Measurements from ENCODE around the gene AWAT2. TPM values are rescaled to one million over a fixed set of nuclear protein-coding genes. Genes with fewer than 3 reads are reported as not detected.

AWAT2 gene
- total and polyA plus RNA-seq, 2 donors (not counting 1 experiment from before 2014, with no cell fraction given), result not detected

DNA sequence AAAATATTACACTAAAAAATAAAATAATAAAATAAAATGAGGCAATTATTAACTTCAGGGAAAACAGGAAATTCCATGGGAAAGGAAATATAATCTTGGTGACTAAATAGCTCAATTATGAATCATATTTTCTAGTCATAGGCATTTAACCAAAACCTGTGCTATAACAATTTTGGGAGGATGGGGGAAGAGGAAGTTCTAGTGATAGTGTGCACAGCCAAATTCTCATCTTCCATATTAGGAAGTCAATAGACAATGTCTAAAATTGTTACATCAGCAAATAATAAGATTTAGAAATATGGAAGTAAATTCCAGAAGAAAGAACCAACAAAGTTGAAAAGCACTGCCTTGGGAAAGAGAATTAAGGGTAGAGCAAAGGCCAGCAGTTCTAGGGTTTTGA, 2.8 kb downstream of the AWAT2 start:
- no peaks in the 10 kb centered on the region for H3K79me2 ChIP-seq (ENCODE audit: control insufficient read depth, insufficient read depth, low read length)
- no peak for TF ChIP-seq EZH2 (IDR thresholded peaks at IDR 0.05; ENCODE audit: borderline replicate concordance, insufficient read depth, low read depth, low read length, poor library complexity, severe bottlenecking)
- no peaks in the 10 kb centered on the region for H3K27me3 ChIP-seq (replicated peaks in 1 of 4; ENCODE audit: control extremely low read depth in 1 of 4, control insufficient read depth in 3 of 4, insufficient read depth in 4 of 4, low read length in 3 of 4)
- H3K36me3 ChIP-seq (replicated peaks in 1 of 2; ENCODE audit: control extremely low read depth in 1 of 2, control insufficient read depth in 1 of 2, extremely low read depth in 1 of 2, insufficient read depth in 2 of 2, low read length in 1 of 2), result no peaks in the 10 kb centered on the region
- H3K4me1 Mint-ChIP-seq, result no peaks in the 10 kb centered on the region
- no peak overlapping the region for H3K4me2 ChIP-seq (replicated peaks; ENCODE audit: low read depth, low read length, poor library complexity, severe bottlenecking)
- CTCF ChIA-PET, result interaction anchor here (0.6 kb wide), 1 partner anchor 354 kb away, joined by 3 read pairs; no protein-coding TSS in a partner anchor
- no peak overlapping the region for H3K27ac Mint-ChIP-seq
- intact Hi-C loops (cut with micrococcal nuclease), result no loop called here
- ATAC-seq (ENCODE audit: low read depth) (no peak), DNase-seq (no peak)
- H3K4me3 Mint-ChIP-seq, result no peak overlapping the region
- H3K9me3 ChIP-seq (ENCODE audit: control extremely low read depth in 1 of 3, control insufficient read depth in 2 of 3, insufficient read depth in 1 of 3, low read length in 2 of 3), result no peaks in the 10 kb centered on the region
- H3K27me3 Mint-ChIP-seq, result no peaks in the 10 kb centered on the region
- H3K9me3 Mint-ChIP-seq (ENCODE audit: insufficient read depth), result no peaks in the 10 kb centered on the region
- H4K20me1 ChIP-seq (ENCODE audit: control insufficient read depth, insufficient read depth, low read length, poor library complexity, severe bottlenecking), result no peaks in the 10 kb centered on the region
- POLR2A ChIA-PET, result no interaction called here
- H3K9ac ChIP-seq (ENCODE audit: low read length), result no peak overlapping the region
- no peak overlapping the region for H2AFZ ChIP-seq (ENCODE audit: insufficient read depth, low read depth, low read length, poor library complexity, severe bottlenecking)
- no peaks in the 10 kb centered on the region for H3K4me1 ChIP-seq (ENCODE audit: control insufficient read depth in 2 of 2, insufficient read depth in 2 of 2, low read length in 2 of 2)
- no peak overlapping the region for H3K27ac ChIP-seq (ENCODE audit: low read length in 2 of 2)
- H3K4me3 ChIP-seq (ENCODE audit: control extremely low read depth in 1 of 5, extremely low read depth in 1 of 5, insufficient read depth in 1 of 5, low read depth in 2 of 5, low read length in 4 of 5), result no peak overlapping the region

DNA sequence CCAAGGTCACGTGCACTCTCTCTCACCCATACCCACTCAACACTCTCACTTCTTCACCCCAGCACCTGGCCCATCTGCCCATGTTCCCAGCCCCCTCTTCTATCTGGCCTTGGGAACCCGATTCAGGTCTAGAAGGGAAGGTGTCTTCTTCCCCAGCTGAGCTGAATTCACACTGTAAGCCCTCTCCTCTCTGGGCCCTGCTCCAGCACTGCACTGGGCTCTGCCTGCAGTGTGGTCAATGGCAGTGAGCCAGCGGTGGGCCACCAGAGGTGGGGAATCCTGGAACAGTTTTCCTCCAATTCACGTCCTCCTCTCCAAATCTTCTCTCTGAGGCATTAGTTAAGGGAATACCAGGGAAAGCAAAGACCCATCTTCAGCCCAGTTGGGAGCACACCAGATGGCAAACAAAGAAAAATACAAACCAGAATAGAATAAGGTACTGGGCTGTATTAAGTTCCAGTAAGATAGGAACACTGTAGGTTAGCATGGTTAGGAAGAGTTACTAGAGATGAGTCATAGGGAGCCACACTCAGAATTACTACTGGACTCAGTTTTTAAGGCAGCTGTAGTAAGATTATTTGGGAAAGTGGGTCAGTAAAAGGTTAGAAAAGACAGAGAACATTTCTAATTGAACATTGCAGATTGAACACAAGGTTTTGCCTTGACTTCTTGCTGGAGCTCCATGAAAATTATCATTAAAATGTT, 5.0 kb downstream of the AWAT2 start:
- Histone ChIP-seq H3K4me2 (replicated peaks; ENCODE audit: low read depth, low read length, poor library complexity, severe bottlenecking) (no peak overlapping the region), H3K9me3 (ENCODE audit: control extremely low read depth in 1 of 3, control insufficient read depth in 2 of 3, insufficient read depth in 1 of 3, low read length in 2 of 3) (no peaks in the 10 kb centered on the region), H4K20me1 (ENCODE audit: control insufficient read depth, insufficient read depth, low read length, poor library complexity, severe bottlenecking) (no peaks in the 10 kb centered on the region), H3K9ac (ENCODE audit: low read length) (no peak overlapping the region), H2AFZ (ENCODE audit: insufficient read depth, low read depth, low read length, poor library complexity, severe bottlenecking) (no peak overlapping the region), H3K27ac (ENCODE audit: low read length in 2 of 2) (no peak overlapping the region), H3K4me1 (ENCODE audit: control insufficient read depth in 2 of 2, insufficient read depth in 2 of 2, low read length in 2 of 2) (no peaks in the 10 kb centered on the region), H3K4me3 (ENCODE audit: control extremely low read depth in 1 of 5, extremely low read depth in 1 of 5, insufficient read depth in 1 of 5, low read depth in 2 of 5, low read length in 4 of 5) (no peak overlapping the region), H3K79me2 (ENCODE audit: control insufficient read depth, insufficient read depth, low read length) (no peaks in the 10 kb centered on the region), H3K36me3 (replicated peaks in 1 of 2; ENCODE audit: control extremely low read depth in 1 of 2, control insufficient read depth in 1 of 2, extremely low read depth in 1 of 2, insufficient read depth in 2 of 2, low read length in 1 of 2) (no peaks in the 10 kb centered on the region), H3K27me3 (replicated peaks in 1 of 4; ENCODE audit: control extremely low read depth in 1 of 4, control insufficient read depth in 3 of 4, insufficient read depth in 4 of 4, low read length in 3 of 4) (no peaks in the 10 kb centered on the region)
- ATAC-seq (ENCODE audit: low read depth) (no peak), DNase-seq (no peak)
- Mint-ChIP-seq H3K9me3 (ENCODE audit: insufficient read depth) (no peaks in the 10 kb centered on the region), H3K27me3 (no peaks in the 10 kb centered on the region), H3K4me3 (no peak overlapping the region), H3K27ac (no peak overlapping the region), H3K4me1 (no peaks in the 10 kb centered on the region)
- ChIA-PET POLR2A (no interaction called here), CTCF (no interaction called here)
- intact Hi-C loops (cut with micrococcal nuclease), result no loop called here
- WGBS (ENCODE audit: insufficient coverage), result 80% methylated on average over 1 of the region's 4 CpGs
- TF ChIP-seq EZH2 (IDR thresholded peaks at IDR 0.05; ENCODE audit: borderline replicate concordance, insufficient read depth, low read depth, low read length, poor library complexity, severe bottlenecking), result no peak
- TF ChIP-seq, protein P1, sequence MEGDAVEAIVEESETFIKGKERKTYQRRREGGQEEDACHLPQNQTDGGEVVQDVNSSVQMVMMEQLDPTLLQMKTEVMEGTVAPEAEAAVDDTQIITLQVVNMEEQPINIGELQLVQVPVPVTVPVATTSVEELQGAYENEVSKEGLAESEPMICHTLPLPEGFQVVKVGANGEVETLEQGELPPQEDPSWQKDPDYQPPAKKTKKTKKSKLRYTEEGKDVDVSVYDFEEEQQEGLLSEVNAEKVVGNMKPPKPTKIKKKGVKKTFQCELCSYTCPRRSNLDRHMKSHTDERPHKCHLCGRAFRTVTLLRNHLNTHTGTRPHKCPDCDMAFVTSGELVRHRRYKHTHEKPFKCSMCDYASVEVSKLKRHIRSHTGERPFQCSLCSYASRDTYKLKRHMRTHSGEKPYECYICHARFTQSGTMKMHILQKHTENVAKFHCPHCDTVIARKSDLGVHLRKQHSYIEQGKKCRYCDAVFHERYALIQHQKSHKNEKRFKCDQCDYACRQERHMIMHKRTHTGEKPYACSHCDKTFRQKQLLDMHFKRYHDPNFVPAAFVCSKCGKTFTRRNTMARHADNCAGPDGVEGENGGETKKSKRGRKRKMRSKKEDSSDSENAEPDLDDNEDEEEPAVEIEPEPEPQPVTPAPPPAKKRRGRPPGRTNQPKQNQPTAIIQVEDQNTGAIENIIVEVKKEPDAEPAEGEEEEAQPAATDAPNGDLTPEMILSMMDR (IDR thresholded peaks at IDR 0.05), result no peak
